GM18867 (cell line): ENCODE results near the gene GLYATL1.

Source experiments
- ATAC-seq: cut with Tn5 transposase; IDR thresholded peaks from one replicate; pipeline ENCODE4 v1.9.1; 2021; ENCODE audit warnings: mild to moderate bottlenecking, moderate library complexity; ENCODE audit not compliant: unreplicated experiment

Gene GLYATL1

DNA sequence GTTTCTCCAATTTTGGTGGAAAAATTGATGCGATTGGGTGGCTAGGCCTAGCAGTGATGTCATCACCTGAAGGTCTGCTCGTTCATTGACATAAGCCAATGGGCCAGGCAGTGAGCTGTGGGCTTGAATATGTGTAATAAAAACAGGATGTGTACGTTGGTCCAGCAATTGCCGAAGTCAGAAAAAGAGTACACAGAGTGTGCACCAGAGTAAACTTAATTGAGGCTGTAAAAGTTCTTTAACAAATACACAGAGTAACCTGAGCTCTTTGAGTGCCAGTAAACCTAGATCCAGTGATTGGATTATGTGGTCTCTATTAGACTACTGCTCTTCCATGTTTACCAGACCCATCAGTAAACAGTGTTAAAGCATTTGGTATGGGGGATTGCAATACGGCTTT is 13.0 kb upstream of the GLYATL1 start:
- ATAC-seq: no peak

DNA sequence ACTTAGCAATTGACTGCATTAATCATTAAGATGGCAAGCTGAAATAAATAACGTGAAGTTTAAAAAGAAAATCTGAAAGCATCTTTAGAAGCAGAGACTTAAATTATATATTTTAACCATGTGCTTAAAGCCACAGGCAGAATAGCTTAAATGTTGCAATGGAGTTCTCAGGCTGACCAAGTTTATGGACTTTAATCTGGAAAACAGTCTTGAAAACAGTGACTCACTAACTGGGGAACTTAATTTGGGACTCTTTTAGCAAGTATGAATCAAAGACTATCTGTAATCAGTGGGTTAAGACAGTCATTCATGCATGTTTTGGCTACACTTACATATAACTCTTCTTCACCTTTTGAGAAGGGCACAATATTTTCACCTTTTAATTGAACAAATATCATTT is 12.6 kb upstream of the GLYATL1 start:
- no peak for ATAC-seq

DNA sequence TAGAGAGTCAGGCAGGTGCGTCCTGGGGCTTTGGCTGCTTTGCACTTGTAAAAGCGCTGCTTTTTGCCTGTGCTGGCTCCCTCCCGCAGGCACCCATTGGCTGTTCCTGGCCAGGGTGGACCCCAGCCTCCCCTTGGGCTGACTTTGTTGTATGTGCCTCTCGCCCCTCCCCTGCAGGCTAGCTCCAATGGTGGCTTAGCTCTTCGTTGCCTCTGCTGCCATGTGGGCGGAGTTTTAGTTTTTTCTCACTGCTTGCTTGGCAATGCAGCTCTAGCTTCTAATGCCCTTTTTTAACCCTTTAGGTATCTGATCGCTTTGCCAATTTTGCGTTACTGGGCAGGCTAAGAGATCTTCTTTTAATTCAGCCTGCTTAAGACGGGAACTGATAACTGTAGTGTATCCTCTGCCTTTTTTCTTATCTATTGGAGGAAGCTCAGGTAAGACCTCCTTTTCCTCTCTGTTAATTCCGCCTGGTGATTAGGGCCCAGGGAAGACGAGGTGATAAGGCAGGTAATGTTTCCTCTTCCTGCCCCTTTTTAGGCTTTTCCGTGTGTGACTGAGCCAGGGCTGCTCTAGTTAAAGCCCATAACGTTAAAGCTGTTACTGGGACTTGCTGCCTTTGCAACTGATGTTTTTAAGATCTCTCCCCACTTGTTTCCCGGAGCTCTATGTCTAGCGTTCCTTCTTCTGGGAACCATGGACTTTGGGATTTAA is 11.7 kb upstream of the GLYATL1 start:
- no peak for ATAC-seq

DNA sequence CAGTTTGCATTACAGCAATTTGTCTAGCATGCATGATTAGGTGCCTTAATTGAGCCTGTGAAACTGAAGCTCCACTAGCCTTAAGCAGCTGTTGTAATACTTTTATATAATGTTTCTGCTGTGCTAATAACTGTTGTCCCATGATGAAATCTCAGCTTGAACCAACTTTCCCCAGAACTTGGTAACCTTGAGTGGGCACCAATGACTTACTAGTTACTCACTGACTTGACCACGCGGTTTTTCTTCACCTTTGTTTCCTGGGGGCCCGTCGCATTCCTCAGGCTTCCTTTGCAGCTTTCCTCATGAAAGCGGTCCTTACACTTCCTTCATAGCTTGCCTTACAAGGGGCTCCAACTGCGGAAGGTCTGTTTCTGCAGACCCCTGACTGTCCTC is 11.2 kb upstream of the GLYATL1 start:
- no peak for ATAC-seq

DNA sequence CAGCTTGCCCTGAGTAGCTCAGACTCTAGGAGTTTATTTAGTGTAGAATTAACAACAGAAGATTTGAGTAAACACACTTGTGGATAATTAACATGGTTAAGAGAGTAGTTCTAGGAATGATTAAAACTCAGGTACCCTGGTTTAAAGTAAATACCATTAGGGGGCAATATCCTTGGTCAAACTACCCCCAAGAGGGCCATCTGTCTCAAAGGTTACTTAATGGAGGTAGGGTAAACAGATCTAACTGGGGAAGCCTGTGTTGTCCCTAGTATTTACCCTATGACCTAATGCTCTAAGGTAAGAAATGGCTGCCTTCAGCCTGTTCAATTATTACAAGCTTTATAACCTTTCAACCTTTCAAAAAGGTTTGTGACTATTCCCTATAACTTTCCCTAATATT is 10.6 kb upstream of the GLYATL1 start:
- no peak for ATAC-seq

DNA sequence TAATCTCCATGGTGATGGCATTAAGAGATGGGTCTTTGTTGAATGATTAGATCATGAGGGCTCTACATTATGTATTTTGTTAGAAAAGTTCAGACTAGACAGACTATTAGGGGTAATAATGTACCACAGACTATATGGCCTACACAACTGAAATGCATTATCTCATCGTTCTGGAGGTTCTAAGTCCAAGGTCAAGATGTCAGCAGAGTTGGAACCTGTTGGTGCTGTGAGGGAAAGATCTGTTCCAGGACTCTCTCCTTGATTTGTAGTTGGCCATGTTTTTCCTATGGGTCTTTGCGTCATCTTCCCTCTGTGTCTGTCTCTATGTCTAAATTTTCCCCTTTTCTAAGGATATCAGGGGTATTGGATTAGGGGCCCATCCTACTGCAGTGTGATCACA is 8.4 kb upstream of the GLYATL1 start:
- no peak for ATAC-seq

DNA sequence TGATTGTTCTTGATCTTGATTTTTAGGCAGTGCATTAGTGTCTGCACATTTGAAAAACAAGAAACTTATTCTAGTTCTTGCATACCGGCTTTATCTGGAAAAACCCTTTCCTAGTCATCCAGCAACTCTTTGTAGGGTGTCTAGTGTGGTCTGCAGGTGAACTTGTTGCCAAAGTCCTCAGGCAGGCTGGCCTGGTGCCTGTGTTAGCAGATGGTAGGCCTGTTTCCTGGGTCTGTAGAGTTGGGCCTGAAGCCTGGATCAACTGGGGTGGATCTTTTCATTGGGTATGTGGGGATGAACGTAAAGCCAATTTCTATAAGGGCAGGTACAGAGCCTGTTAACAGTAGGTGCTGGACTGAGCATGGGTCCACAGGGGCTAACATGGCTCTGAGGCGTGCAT is 5.6 kb upstream of the GLYATL1 start:
- no peak for ATAC-seq

DNA sequence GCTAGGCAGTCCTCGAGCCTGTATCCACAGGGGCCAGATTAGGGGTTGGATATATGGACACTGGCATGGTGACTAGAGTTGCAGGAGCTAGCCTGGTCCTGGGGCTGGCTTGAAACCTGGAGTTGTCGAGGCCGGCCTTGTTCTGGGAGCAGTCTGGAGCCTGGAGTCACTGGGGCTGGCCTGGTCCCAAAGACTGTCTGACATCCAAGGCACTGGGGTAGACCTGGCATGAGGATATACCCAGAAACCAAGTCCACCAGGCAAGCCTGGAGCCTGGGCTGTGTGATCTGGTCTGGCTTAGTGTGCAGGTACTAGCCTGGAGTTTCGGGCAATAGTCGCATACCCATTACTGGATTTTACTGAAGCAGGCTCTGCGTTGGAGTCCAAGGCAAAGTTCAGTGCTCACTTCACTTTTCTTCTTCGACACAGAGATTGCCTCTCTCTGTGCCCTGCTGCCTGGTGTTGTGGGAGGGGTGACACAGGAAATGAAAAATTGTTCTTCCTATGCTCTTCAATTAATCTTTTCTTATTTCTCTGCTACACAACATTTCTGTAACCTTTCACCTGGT is 4.3 kb upstream of the GLYATL1 start:
- no peak for ATAC-seq

DNA sequence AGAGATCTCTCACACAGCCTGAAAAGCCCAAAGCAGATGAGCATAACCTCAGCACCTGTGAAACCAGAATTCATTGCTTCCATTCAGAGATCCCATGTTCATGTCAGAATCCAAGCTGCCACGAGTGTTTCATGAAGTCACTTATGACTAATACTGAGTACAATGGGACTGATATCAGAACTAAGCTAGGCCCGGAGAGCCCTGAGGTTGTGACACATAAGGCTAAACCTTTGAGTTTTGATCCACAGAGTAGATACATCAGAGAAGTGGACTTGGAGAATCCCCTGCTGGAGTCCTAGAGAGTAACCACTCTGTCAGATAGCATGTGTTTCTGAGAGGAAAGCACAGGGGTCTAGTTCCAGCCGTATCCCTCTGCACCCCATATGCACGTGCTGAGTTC is 890 bp upstream of the GLYATL1 start:
- ATAC-seq: no peak

DNA sequence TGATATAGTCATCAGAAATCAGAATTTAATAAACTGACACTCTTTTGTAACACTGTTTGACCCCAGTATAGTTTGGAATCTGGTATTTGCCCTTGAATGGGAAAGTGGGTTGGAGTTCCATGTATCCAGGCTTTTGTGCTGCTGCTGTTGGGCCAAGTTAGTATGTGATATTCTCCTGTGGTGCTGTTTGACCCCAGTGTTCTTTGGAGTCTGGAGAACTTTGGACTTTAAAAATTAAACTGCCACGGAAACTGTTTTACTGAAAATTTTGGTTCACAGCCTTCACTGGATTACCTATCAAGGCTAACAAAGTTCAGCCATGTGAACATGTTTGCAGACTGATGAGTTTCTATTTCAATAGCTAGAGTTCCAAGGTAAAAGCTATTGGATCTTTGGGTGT is 740 bp downstream of the GLYATL1 start:
- ATAC-seq: no peak

DNA sequence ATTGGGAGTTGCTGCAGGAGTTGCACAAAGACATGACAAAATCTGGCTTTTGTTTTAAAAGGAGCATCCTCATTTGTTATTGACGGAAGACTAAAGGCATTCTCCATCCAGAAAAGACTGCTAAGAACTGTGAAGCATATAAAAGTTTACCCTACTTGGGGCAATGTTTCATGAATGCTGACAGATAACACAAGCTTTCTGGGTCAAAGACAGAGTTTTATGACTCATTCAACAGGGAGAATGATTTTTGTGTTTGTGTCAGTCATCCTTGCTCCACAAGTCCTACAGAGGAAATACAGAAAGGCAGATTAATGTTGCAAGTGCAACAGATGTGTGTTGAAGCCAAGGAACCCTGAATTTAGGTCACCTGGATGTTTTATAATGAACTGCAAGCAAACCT is 2.5 kb downstream of the GLYATL1 start:
- ATAC-seq: no peak

DNA sequence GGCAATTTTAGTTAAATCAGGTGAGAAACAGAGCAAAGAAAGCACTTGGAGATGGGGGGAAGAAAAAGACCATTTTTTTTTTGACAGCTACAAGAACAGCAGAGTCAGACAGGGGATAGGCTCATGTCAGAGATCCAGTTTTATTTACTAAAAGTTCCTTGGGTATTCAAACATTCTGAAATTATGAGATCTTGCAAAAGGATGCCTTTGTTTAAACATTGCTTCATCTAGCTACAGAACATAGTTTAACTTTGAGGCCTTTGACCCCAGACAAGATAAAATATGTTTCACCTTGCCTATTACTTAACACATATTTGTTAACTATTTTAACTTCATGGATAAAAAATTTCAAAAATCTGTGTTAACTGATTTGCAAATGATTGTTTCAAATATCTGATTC is 6.4 kb downstream of the GLYATL1 start:
- no peak for ATAC-seq

DNA sequence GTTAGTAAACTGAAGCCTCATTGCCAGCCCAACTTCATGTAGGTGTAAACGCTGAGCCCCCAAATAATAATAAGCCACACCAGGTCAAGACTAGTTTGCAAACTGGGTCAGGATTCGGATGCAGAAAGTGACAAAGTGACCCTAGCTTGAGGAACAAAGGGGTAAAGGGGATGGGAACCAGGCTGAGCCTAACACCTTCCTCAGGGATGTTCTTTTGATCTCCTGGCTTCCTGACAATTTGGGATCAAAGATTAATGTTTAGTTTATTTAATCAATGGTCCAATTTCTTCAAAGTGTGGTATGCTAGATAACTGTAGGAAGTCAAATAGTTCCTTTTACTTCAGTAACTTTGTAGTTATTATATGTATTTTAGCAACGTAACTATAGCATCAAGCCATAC is 9.9 kb downstream of the GLYATL1 start:
- no peak for ATAC-seq

DNA sequence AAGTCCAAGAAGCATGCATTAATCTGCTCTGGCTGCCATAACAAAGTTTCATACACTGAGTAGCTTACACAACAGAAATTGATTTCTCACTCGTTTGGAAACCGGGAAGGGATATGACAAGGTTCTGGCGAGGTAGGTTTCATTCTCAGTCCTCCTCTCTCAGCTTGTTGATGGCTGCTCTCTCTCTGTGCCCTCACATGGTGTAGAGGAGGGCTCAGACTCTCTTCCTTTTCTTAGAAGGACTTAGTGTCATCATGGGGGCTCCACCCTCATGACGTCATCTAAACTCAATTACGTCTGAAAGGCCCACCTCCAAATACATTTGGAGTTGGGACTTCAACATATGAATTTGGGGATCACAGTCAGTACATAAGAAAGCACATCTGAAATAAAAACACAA is 18.6 kb downstream of the GLYATL1 start:
- ATAC-seq: peak; percentile 79

DNA sequence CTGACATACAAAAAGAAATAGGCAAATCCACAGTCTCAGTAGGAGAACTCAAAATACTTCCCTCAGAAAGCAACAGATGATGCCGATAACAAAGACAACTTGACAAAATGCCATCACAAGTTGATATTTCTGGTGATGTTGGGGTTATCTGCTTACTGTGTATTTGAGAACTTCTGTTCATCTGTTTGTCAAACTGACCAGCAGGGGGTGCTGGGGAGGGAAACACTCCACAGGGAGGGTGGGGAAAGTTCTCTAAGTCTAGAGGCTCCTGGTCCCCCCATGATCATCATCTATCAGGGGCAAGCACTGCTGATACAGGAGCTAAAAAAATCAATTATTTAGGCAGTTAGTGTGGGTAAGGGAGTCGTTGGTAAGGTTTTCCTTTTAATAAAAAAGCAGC is 19.2 kb downstream of the GLYATL1 start:
- ATAC-seq: peak; percentile 74

DNA sequence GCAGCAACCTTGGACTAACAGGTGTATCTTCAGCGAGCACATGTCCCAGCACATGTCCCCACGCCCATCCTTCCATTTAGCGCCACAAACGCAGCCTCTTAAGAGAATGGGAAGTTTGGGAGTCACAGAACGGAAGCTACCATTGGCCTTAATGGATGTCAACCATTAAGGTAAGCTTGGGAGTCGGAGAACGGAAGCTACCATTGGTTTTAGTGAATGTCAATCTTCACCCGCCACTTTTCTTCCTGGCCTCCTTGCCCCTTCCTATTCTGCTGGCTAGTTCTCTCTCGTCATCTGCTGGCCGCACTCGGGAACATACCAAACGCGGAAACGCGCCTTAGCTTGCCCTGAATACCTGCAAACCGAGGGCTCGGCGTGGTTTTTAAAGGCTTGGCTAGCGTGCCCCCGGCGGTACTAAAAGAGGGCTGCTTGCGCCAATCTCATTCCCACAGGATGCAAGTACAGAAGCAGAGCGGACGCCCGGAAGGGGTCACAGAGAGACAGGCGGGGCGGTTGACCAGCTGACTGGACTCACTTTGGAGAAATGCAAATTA is 24.3 kb downstream of the GLYATL1 start:
- no peak for ATAC-seq

DNA sequence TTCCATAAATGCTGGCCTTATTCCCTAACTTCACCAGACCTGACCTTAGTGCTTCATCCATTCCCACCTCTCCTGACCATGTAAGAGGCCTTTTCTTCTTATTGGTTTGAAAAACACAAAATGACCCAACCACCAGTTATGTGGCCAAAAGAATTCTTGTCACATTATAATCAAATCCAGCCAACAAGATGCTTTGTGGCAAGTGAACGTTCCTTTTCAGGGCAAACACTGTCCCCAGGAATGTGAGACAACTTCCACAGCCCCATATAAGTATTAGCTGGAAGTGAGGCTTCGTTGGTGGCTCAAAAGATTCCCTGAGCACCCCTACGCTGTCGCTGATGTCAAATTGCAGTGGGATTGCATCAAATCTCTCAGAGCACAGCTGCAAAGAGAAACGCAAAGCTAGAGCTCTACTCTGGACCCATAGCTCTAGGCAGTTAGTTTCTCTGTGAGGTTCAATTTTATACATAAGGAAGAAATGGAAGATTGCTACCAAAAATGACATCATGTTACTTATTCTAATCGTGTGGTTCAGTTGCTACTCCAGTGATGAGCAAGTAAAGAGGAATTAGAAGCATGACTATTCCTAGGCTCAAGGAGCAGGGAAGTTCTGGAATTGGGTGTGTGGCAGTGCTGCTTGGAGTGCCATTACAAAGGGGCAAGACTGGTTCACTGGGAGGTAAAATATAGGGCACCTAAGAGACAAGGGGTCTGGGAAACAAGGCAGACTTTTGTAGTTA is 26.1 kb downstream of the GLYATL1 start:
- no peak for ATAC-seq

DNA sequence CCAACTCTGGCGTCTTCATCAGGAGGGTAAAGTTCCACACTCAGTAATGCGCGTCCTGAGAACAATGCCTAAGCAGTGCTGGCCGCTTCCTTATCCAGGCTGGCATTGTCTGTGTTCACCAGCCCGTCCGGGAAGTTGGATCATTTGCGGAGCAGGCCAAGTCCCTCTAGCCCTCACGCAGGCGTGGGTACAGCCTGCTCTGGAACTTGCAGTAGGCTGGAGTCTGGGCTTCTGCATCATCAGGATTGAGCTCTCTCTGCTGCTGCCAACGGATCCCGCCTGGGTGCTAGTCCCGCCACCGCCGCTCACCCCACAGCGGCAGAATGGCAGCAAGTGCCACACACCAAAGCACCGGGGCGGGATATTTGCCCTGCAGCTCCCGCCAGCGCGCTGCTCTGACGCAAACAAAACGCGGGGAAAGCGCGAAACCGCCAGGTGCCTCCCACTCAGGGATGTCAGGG is 29.0 kb downstream of the GLYATL1 start:
- ATAC-seq: no peak

DNA sequence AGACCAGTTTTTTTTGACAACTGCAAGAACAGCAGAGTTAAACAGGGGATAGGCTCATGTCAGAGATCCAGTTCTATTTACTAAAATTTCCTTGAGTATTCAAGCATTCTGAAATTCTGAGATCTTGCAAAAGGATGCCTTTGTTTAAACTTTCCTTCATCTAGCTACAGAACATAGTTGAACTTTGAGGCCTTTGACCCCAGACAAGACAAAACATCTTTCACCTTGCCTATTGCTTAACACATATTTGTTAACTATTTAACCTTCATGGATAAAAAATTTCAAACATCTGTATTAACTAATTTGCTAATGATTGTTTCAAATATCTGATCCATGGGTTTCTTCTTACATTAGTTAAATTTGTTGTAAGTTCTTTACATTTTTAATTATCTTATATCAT is 38.2 kb downstream of the GLYATL1 start:
- ATAC-seq: no peak

DNA sequence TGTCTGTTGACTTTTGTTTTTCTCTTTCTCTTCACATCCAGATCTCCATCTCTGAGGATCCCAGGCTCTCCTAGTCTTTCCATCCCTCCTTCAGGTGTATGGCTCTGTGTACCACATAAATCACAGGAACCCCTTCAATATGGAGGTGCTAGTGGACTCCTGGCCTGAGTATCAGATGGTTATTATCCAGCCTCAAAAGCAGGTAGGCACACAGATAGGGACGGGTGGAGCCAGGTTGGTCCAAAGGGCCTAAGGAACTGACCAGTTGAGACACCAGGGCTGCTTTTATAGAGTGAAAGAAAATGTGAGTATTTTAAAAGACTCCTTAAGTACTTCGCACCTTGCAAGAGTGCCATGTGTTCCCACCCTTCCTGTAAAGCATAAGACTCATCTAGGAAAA is 39.9 kb downstream of the GLYATL1 start:
- ATAC-seq: no peak

DNA sequence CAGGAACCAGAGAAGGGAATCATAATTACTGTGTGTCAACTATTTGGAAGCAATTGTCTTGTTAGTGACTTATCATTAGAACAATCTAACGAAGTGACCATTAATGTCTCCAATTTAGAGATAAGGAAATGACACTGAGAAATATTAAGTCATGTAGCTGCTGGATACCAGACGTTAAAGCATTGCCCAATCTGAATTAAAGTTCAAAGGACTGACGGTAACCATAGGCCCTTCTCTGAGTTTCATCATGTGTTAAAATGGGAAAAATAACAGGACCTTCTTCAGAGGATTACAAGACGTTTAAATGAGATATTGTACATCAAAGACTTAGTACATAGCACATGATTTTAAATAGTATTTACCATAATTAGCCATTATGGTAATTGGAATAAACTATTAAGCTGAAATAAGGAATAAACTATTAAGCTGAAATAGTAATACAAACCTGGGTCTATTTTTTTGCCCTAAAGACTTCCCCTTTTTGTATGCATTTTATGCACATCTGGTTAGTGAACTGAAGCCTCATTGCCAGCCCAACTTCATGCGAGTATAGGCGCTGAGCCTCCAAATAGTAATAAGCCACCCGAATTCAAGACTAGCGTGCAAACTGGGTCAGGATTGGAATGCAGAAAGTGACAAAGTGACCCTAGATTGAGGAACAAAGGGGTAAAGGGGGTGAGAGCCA is 41.0 kb downstream of the GLYATL1 start:
- no peak for ATAC-seq
